Dermis microvascular lymphatic vessel endothelial cell (primary cell): Measurements from ENCODE around the gene XRCC2. TPM values are rescaled to one million over a fixed set of nuclear protein-coding genes. Genes with fewer than 3 reads are reported as not detected.
"Not testable (repeated sequence)": the region's sequence is repeated elsewhere in the genome, so short reads cannot be mapped to it uniquely, and the experiment has no call there.

ENCODE experiments used
- DNase-seq, 2 donors: peaks; one replicate each; pipeline versions ENCODE4 v3.0.0 to v3.0.0-alpha.2; 2010; ENCODE audit warnings: low read depth in 2 of 2
- total RNA-seq: library from RNA; depleted of rRNA; stranded (reverse); fragments of >200 nt; gene quantifications from 2 replicates; pipeline ENCODE4 v1.2.1, GENCODE V29; 2014

XRCC2 gene
- 2.0 and 3.7 TPM in 2 replicates for total RNA-seq

- peak; percentile 78 to 89 for DNase-seq
These were observed at the start of gene XRCC2 for GRCh38 chr7:152675759-152676636. Gene XRCC2, minus strand, starts transcription at chr7:152676141. Its CDS starts 62 bp downstream, at chr7:152676079.

- DNase-seq, result no peak
These were observed 47.4 kb upstream of the XRCC2 start for GRCh38 chr7:152723364-152723763.

GRCh38 chr7:152712412-152713042, 36.6 kb upstream of the XRCC2 start:
- DNase-seq, result not testable (repeated sequence)

GRCh38 chr7:152711444-152711944, 35.6 kb upstream of the XRCC2 start:
- no peak for DNase-seq

GRCh38 chr7:152710153-152710442, 34.2 kb upstream of the XRCC2 start:
- DNase-seq, result no peak

- DNase-seq, result peak in 1 of 2 donors; percentile 12
These were observed 33.6 kb upstream of the XRCC2 start for GRCh38 chr7:152709287-152710152.

GRCh38 chr7:152704796-152705384, 28.9 kb upstream of the XRCC2 start:
- no peak for DNase-seq

GRCh38 chr7:152699079-152699478, 23.1 kb upstream of the XRCC2 start:
- DNase-seq, result no peak

- DNase-seq, result not testable (repeated sequence)
These were observed 21.5 kb upstream of the XRCC2 start for GRCh38 chr7:152697268-152697974.

- DNase-seq, result not testable (repeated sequence)
These were observed 16.3 kb upstream of the XRCC2 start for GRCh38 chr7:152692196-152692595.

- DNase-seq, result no peak
These were observed 7.4 kb upstream of the XRCC2 start for GRCh38 chr7:152683297-152683696.

- DNase-seq, result no peak
These were observed 2.1 kb upstream of the XRCC2 start for GRCh38 chr7:152677808-152678670.

GRCh38 chr7:152674860-152675758, 832 bp downstream of the XRCC2 start:
- peak in 1 of 2 donors; percentile 15 for DNase-seq

- DNase-seq, result no peak
These were observed 2.0 kb downstream of the XRCC2 start for GRCh38 chr7:152673897-152674296.

GRCh38 chr7:152672626-152673025, 3.3 kb downstream of the XRCC2 start:
- no peak for DNase-seq

GRCh38 chr7:152669758-152670157, 6.2 kb downstream of the XRCC2 start:
- no peak for DNase-seq

GRCh38 chr7:152668975-152669374, 7.0 kb downstream of the XRCC2 start:
- no peak for DNase-seq

GRCh38 chr7:152667958-152668357, 8.0 kb downstream of the XRCC2 start:
- DNase-seq, result peak; percentile 20 to 49

GRCh38 chr7:152666078-152666477, 9.9 kb downstream of the XRCC2 start:
- DNase-seq, result no peak
